ENCODE measurements around the gene NFIA.

Gene NFIA

DNA sequence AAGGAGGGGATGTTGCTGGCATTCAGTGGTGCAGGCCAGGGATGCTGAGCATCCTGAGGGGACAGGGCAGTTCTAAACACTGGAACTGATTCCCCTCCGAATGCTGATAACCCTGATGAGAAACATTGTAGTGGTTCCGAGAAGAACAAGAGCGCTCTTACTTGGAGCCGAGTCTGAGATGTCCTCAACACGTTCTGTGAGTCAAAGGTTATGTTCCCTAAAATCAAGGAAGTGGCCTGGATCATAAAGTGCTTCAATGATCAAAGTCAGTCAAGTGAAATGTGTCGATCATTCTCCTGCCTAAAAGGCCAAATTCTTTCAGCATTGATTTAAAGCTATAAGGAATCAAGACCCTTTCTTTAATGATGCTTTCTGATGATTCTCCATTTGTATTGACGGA, 234.1 kb downstream of the NFIA start:
- no peak for DNase-seq

DNA sequence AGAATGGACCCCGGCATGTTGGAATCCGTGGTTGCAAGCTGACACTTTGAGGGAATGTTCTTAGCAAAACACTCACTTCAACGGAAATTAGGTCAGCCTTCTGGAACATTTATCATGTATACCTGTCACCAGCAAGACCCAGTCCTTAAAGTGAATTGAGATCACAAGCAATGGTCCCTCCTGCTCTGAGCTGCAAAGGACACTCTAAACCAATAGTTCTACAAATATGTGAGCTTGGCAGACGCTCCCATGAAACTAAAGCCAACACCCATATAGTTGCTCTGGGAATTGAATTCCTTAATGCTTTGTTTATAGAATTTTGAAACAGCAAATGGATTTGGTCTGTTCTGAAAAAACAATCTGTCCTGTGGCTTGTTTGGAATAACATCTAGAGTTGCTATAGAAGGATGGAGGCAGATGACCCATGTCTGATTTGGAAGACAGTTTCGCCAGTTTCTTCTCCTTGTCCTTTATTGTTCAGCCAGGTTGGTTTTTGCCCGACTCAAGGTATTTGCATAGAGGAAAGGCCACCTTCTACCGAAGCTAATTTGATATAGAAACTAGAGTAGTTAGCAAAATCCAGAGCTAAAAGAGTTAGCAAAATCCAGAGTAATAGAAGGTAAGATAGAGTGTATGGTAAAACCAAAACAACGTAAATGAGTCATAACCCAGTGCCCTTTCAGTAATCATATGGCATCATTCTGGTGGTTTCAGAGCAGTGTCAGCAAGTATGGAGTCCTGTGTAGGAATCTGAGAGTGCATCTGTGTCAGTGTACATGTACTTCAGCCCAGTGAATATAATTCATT, 236.2 kb downstream of the NFIA start:
- DNase-seq, result no peak

DNA sequence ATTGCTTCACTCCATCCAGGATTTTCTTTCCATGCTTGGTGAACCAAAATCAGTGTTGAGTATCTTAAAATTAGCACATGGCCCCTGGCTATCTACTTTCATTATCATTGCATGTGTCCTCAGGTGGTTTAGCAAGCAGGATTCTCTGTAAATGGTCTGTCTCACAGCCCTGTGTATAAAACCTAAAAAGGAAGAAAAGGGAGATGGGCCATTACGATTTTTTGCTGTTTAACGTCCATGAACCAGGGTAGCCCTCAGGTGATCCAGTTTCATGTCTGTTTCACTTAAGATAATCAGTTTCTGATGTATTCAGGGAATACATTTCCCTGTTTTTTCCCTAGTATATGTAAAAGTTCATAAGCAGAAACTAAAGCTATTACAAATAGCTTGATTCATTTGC, 238.2 kb downstream of the NFIA start:
- no peak for DNase-seq

DNA sequence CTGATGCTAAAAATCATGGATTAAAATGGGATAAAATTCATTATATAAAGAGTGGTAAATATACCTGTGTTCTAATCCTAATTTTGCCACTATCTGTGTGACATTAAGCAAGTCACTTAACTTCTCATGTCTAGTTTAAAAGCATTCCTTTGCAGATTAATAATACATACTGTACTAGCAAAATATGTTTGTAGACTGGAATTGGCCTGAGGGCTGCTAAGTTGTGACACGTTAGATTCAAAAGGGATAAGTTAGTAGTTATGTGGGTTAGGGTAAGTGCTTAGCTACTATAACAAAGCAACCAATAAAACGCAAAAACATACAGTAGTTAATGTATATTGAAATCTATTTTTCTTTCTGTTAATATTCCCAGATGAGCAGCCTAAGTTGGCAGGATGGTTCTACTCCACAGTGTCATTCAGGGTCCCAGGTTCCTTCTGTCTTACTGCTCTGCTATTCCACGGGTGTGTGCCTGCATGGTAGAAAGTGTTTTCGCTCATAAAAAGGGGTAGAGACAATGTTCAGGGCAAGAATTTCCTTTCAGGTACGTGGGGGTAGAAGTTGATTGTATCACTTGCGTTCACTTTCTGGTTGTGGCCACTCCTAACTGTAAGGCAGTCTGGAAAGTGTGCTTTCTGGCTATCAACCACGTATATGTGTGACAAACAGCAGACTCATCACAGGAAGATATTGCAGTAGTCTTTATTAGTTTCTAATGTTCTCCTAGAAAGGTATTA, 239.8 kb downstream of the NFIA start:
- no peak for DNase-seq

DNA sequence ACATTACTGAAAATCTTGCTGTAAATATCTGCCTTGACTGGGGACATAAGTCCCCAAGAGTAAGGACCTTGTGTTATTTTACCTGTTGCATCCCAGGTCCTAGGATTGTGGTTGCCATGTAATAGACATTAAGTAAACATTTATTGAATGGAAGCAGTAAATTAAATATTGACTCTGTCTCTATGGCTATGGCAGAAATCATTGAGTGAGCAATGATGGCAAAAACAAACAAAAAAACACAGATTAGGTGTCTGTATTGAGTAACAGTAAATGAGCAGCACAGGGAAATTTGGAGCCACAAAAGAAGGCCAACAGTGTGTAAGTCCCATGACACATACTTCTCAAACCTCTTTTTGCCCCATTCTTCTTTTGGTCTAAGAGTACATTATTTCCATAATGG, 240.4 kb downstream of the NFIA start:
- DNase-seq, result peak; percentile 2

DNA sequence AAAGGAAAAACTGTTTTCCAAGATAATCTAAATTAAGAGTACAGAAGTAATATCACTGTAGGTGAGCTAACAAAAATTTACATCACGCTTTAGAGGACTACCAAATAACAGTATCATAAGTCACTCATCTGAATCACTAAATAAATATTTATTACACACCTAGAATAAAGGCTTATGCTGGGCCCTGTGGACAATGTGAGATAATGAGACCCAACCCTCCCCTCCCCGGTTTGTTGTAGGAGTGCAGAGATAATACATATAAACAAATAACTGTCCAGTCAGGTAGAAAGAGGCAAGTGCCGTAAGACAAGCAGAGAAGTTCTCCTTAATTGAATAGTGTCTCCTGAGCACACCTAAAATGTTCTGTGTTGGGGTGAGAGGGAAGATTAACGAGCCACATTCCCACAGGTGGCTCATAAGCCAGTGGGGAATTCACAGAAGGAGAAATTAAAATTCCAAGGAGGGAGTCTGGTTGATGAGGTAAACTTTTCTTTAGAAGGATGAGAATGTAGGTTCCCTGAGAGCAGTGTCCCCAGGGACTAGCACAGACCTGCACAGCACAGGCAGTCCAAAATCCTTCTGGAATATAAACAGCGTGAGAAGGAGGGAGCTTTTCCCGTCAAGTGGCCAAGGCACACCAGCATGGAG, 241.4 kb downstream of the NFIA start:
- DNase-seq, result no peak

DNA sequence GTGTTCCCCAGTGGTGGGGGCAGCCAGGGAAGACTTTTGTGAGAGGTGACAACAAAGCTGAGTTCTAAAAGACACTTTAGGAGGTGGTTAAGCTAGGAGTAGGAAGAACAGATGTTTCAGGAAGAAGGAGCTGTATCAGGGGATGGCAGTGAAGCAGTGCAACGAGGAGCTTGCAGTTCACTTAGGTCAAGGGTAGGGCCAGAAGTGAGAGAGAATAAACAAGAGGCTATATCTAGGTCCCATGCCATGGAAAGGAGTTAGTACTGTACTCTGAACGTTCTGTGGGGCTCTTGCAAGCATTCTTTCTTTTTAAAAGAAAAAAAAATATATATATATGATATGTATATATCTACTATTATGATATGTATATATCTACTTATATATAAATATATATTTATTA, 244.4 kb downstream of the NFIA start:
- DNase-seq, result no peak

DNA sequence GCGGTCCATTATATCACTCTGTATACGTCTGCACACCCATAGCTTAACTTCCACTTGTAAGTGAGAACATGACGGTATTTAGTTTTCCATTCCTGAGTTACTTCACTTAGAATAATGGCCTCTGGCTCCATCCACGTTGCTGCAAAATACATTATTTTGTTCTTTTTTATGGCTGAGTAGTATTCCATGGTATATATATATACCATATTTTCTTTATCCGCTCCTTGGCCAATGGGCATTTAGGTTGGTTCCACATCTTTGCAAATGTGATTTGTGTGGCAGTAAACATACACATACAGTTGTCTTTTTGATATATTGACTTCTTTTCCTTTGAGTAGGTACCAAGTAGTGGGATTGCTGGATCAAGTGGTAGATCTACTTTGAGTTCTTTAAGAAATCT, 245.1 kb downstream of the NFIA start:
- DNase-seq, result no peak

DNA sequence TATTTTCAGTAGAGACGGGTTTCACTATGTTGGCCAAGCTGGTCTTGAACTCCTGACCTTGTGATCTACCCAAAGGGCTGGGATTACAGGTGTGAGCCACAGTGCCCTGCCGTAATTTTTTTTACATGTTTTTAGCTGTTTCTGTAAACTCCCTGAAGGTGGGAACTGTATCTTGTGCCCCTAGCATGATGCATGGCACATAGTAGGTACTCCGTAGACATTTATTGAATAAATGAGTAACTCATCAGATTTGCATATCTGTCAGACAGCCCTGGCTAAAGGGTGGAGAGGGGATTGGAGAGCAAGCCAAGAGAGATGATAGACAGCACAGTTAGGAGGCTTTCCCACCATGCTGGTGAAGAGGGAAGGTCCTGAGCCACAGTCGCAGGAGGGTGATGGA, 247.2 kb downstream of the NFIA start:
- no peak for DNase-seq

DNA sequence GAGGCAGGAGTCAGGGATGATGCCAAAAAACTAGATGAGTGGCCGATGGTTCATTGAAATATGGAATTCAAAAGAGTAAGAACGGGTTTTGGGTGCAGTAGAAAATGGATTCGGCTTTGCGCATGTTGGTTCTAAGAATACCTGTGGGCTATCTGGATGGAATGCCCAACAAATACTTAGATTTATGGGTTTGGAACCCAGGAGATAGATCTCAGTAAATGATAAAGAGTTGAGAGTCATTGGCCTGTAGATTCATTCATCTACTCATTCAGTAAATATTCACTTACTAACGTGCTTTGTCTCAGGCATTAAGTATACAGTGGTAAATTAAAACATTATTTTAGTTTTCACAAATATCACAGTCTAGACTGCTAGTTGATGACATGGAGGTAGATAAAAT, 247.7 kb downstream of the NFIA start:
- no peak for DNase-seq

DNA sequence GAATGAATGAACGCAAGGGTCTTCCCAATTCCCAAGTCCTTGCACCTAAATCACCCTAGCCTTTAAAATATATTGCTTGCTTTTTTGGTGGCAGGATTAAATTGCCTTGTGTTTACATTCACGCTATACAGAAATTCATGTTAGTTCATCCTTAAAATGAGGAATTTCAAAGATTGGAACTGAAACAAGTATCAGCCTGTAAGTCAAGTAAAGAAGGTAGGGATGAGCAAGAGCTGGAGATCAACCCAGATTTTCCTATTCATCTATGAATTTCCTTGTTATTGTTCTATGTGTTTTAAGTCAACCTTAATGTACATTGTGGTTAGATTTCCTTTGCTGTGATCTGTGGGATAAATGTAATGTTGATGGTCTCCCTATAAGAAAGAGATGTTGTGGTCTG, 248.2 kb downstream of the NFIA start:
- no peak for DNase-seq

DNA sequence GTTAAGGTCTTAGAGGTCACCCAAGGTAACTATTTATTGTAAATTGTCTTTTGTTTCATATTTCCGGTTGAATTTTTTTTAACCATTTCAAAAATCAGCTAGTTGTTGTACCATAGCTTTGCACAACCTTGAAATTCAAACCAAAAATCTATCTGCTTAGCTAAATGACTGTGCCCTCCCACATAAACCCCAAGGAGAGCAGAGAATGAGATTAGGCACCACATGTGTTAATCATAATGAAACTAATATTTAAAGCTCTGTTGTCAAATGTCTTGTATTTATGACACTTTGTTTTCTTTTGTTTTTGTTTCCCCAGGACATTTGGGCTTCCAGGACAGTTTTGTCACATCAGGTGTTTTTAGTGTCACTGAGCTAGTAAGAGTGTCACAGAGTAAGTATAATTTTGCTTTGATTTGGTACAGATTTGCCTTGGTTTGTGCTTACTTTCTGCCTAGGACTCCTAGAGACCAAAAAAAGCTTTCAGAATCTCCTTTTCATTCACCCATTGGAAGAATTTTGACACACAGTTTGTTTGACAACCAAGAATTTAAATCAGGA, 249.9 kb downstream of the NFIA start:
- no peak for DNase-seq

DNA sequence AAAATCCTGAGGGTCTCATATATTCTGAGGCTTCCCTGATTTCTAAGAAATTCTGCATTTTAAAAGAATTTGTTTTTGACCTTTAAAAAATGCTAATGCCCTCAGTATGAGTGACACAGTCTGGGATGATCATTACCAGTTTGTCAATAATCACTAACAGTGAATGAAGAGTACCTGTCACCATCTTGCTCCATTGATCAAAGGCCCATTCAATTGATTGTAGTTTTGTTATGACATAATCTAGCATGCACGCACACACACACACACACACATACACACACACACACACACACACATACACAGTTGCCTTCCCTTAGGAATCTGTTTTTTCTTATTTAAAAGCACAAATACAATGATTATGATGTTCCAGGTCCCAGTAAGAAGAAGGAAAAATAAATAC, 250.4 kb downstream of the NFIA start:
- no peak for DNase-seq

DNA sequence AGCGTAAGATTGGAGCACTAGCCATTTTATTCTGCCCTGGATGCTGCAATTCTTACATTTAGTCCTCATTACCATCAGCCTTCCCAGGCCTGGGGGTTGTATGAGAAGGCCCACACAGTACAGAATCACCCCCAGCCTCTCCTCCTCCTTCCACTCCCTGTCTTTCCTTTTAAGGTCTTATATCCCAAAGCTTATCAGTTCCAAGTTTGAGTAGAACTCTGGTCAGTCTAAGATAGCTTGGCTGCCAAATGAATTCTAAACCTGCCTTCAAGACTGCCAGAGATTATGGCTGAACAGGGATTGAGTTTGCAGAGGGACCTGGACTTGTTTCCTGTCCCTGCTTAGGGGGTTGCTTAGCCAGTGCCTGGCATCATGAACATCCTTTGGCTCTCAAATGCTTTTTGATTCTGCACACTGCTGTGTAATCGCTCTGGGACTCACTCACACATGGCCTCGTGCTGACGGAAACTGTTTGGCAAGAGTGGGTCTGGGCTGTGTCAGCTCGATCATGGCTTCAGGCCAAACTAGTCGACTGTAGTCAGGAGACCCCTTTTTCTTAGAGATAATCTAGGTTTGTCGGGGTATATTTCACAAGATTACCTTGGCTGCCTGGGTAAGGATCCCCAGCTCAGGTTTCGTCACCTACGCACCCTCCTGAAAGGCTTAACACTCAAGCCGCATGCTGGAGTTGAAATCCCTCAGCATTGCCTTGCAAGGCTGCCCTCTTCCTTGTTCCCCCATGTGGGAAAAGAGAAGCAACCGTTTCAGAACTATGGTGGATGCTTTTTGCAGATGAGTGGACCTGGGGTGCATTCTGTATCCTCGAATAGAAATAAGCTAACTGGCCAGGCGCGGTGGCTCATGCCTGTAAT, 252.6 kb downstream of the NFIA start:
- no peak for DNase-seq

DNA sequence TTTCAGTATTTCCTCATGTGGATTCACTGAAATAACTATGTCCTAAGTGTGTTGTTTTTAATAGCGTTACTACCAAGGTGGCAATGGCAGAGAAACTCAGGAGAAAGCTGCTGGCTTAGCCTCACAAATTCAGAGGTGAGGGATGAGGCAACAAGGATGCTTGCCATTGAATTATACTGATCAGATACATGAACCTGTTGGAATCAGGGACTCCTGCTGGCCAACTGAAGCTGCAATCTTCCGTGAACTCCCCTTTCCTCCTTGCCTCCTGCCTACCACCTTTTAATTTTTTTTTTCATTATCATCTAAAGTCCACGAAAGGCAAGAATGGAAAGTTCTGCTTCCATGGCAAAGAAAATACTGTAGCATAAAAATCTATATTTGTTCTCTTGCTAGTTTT, 254.7 kb downstream of the NFIA start:
- no peak for DNase-seq

DNA sequence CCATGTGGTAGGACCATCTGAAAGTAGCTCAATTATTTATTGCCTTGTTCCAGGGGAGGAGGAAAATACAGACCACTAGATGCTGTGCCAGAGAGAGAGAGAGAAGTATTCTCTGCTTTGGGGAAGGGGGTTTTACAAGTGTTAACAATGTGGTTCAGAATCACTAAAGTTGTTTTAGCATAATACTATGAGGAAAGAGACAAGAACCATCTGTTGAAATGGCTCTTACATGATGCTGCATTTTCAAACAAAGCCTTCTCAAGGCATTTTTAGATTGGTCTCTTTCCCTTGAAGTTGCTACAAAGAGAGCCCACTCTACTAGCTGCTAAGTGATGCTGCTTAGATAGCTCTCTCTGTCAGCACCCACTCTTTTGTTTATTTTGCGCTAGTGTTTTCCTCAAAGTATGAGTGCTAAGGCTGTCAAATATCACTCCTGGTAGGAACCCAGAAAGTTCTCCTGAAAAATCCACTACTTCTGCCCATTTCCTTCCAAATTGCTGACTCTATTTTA, 255.1 kb downstream of the NFIA start:
- DNase-seq, result no peak

DNA sequence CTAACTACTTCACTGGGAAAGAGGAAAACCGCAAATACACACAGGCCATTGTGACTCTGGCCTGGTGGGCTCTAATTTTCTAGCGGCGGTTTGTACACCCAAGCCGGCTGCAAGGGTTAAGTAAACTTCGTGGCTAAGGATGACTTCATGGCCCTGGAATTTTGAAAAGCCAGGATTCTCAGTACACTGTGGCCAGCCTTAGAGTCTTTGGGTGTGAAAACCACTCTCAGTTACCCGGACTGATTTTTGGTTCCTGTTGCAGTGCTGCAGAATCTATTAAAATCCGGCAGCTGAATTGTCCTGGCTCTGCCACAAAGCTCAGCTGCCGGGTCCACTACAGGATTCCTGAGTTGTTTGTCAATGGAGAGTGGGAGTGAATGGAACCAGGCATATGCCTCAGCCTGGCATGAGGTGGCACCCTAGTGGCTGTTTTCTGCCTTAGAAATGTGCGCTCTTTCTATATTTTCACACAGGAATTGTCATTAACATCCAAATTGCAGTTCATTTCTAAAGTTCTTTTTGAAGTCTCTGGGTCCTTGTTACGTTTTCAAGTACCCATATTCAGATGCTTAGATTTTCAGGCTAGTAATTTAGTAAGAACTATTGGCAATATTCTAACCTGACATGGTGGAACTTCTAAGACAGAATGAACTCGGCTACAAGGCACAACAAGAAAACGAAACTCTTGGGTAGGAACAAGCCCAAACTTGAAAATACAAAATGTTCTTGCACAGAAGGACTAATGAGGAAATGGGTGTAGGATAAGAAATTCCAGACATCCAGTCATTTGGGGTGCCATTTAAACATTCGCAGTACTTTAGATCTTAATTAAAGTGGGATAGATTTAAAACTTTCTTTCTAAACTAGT, 255.9 kb downstream of the NFIA start:
- peak; percentile 4 for DNase-seq

DNA sequence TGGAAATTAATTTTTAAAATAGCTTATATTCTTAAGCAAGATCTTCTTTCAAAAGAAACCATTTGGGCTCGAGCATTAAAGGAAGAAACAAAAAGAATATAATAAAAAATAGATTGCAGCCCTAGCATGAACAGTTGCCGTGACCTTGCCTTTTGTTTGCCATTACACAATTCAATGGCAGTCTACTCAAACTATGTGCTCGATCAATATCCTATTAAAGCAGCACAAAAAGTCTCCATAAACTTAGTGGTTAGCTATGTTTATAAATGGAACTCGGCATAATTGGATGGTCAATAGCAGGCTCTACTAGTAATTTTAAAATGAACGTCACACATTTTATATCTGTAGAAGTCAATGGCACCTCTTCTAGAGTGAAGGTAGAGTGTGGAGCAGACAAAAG, 256.5 kb downstream of the NFIA start:
- DNase-seq, result peak; percentile 30

DNA sequence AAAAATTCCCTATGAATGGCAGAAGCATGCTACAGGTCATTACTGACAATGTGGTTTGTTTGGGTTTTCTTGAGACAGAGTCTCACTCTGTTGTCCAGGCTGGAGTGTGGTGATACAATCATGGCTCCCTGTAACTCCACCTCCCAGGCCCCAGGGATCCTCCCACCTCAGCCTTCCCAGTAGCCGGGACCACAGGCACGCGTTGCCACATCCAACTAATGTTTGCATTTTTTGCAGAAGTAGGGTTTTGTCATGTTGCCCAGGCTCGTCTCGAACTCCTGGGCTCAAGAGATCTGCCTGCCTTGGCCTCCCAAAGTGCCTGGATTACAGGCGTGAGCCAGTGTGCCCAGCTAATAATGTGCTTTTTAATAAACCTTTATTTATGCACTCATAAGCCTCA, 259.1 kb downstream of the NFIA start:
- no peak for DNase-seq

DNA sequence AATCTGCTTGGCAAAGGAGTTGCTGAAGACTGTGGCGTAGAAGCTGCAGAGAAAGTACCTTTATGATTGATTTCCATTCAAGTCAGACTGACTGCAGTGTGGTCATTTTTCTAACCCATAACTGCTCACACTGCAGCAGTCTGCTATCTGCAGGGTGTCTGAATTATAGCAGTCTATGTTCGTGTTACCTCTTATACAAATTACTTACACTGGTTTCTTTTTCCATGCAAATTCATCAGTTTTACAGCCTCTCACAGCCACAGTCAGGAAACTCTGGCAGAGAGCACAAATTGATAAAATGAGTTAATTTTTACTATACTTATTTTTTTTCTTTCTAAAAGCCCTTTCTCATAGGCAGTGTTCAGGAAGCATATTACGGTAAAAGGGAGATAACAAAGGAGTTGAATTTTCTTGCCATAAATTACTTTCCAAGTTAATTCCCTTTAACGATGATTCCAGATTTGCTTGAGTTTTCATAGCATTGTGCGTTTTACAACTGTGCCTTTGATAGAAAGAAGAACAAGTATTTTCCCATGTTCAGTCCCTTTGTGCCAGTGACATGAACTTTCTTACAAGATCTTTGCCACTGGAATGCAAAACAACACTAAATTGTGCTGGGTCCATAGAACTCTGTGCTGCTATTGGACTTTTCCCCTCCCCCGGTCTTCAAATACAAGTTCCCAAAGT, 261.5 kb downstream of the NFIA start:
- no peak for DNase-seq

DNA sequence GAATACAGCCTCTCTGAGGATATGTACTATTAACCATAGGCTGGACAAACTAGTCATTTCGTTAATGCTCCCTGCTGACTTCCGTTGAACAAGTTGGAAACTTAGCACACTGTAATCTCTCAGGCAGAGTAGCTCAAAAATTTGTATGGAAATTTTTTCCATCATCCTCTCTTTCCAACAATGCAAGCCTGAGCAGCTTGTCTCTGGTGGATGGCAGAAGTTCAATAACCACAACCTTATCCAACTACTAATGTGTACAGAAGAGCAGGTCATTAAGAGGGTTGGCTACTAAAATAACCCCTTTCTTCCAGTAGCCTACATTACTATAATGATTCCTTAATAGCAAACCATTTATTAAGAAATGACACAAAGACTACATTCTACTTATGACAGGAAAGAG, 262.3 kb downstream of the NFIA start:
- DNase-seq, result no peak

Data from NCI-H146 (cell line).